ENCODE measurements around the gene SLC2A1. TPM values are rescaled to one million over a fixed set of nuclear protein-coding genes. Genes with fewer than 3 reads are reported as not detected.

SLC2A1 gene
- total and polyA plus RNA-seq, 9 of the 15 experiments (the other 6 are each of a cell fraction or from before 2014, with no cell fraction given): 12.6 to 153 (median 48.0) TPM

GRCh38 chr1:42933060-42933586 is 25.5 kb downstream of the SLC2A1 start:
- BruUV-seq (replicated peaks): no TSS peak
- Histone ChIP-seq H3K9ac (ENCODE audit: insufficient read depth in 1 of 2, low read depth in 2 of 2, low read length in 2 of 2) (peak overlapping the region in 1 of 2 experiments; percentile 80; a peak in 1 of 4 replicates), H3K4me3 (no peak overlapping the region), H3K27ac (ENCODE audit: extremely low read depth, low read depth, low read length) (peak overlapping the region; percentile 23; the same call in 2 of the 3 replicates), H3K79me2 (ENCODE audit: control insufficient read depth, insufficient read depth, low read length) (peaks cover 79% of the 10 kb centered on the region), H3K4me1 (replicated peaks in 1 of 2; ENCODE audit: control insufficient read depth in 2 of 2, insufficient read depth in 2 of 2, low read length in 2 of 2) (peaks cover 71 to 91% of the 10 kb centered on the region in 2 experiments), H3K27me3 (ENCODE audit: control insufficient read depth in 2 of 2, insufficient read depth in 2 of 2, low read length in 2 of 2) (no peaks in the 10 kb centered on the region), H3K9me1 (ENCODE audit: control insufficient read depth, insufficient read depth, low read length) (peaks cover 34% of the 10 kb centered on the region), H3K9me3 (replicated peaks; ENCODE audit: control insufficient read depth, insufficient read depth, low read depth, low read length) (no peaks in the 10 kb centered on the region), H2AFZ (ENCODE audit: low read depth, low read length) (no peak overlapping the region), H3K4me2 (ENCODE audit: insufficient read depth, low read length) (0 out of 2 replicates have a peak overlapping the region, but pooled peaks have one; percentile 6), H4K20me1 (replicated peaks; ENCODE audit: control insufficient read depth, insufficient read depth, low read length) (peaks cover 47% of the 10 kb centered on the region), H3K36me3 (ENCODE audit: control insufficient read depth, insufficient read depth, low read length) (peaks cover 93% of the 10 kb centered on the region)
- TF ChIP-seq KAT7 (CRISPR knock-in tag; IDR thresholded peaks at IDR 0.05; ENCODE audit: borderline replicate concordance) (0 out of 2 replicates have a peak, but pooled peaks have one; percentile 32), DIDO1 (tag; IDR thresholded peaks at IDR 0.05; ENCODE audit: low read depth) (no peak)
- POLR2A ChIA-PET: interaction anchor here (0.6 to 1.5 kb wide), 3 partner anchors 8 to 34 kb away, joined by 3 to 4 read pairs (median 4); no protein-coding TSS in a partner anchor
- ATAC-seq (no peak), FAIRE-seq (no peak), DNase-seq (ENCODE audit: extremely low read depth in 1 of 4, low spot score in 3 of 4) (no peak)
- in situ Hi-C loops (cut with MboI) (no loop called here), intact Hi-C loops (cut with micrococcal nuclease) (loop anchor here (10.0 kb wide), 1 partner anchor 248 kb away; the partner anchor contains the start of gene YBX1)
- CTCF ChIA-PET (ENCODE audit: low intra/inter-chr PET ratio): no interaction called here
- 92% methylated on average over 4 of the region's 5 CpGs for WGBS (ENCODE audit: insufficient coverage, low coverage, missing lambda C conversion rate)

- Histone ChIP-seq H3K27me3 (ENCODE audit: control insufficient read depth in 2 of 2, insufficient read depth in 2 of 2, low read length in 2 of 2) (no peaks in the 10 kb centered on the region), H2AFZ (ENCODE audit: low read depth, low read length) (no peak overlapping the region), H3K79me2 (ENCODE audit: control insufficient read depth, insufficient read depth, low read length) (peaks cover 73% of the 10 kb centered on the region), H3K9me3 (replicated peaks; ENCODE audit: control insufficient read depth, insufficient read depth, low read depth, low read length) (no peaks in the 10 kb centered on the region), H4K20me1 (replicated peaks; ENCODE audit: control insufficient read depth, insufficient read depth, low read length) (peaks cover 43% of the 10 kb centered on the region), H3K4me3 (no peak overlapping the region), H3K9ac (ENCODE audit: insufficient read depth in 1 of 2, low read depth in 2 of 2, low read length in 2 of 2) (peak overlapping the region in 1 of 2 experiments; percentile 80; a peak in 1 of 4 replicates), H3K4me1 (replicated peaks in 1 of 2; ENCODE audit: control insufficient read depth in 2 of 2, insufficient read depth in 2 of 2, low read length in 2 of 2) (peaks cover 65 to 84% of the 10 kb centered on the region in 2 experiments), H3K27ac (ENCODE audit: extremely low read depth, low read depth, low read length) (peak overlapping the region; percentile 53; the same call in 1 of the 3 replicates), H3K4me2 (ENCODE audit: insufficient read depth, low read length) (peak overlapping the region; percentile 20; the same call in 1 of the 2 replicates), H3K36me3 (ENCODE audit: control insufficient read depth, insufficient read depth, low read length) (peaks cover 93% of the 10 kb centered on the region), H3K9me1 (ENCODE audit: control insufficient read depth, insufficient read depth, low read length) (peaks cover 34% of the 10 kb centered on the region)
- ChIA-PET POLR2A (interaction anchor here (0.6 to 1.6 kb wide), 5 partner anchors 9 to 115 kb away, joined by 3 to 4 read pairs (median 3); no protein-coding TSS in a partner anchor), CTCF (ENCODE audit: low intra/inter-chr PET ratio) (interaction anchor here (2.8 kb wide), 1 partner anchor 141 kb away, joined by 32 read pairs; no protein-coding TSS in a partner anchor)
- ATAC-seq: no peak
- no peak for DNase-seq (ENCODE audit: extremely low read depth in 1 of 4, low spot score in 3 of 4)
- no peak for FAIRE-seq
- TF ChIP-seq CREB1 (IDR thresholded peaks at IDR 0.05): no peak
- TF ChIP-seq CREB1 (CRISPR knock-in tag; IDR thresholded peaks at IDR 0.05): 0 out of 2 replicates have a peak, but pooled peaks have one; percentile 27
- no peak for TF ChIP-seq ARID3A (IDR thresholded peaks at IDR 0.05; ENCODE audit: borderline replicate concordance, low read depth, low read length)
- TF ChIP-seq, protein P1, sequence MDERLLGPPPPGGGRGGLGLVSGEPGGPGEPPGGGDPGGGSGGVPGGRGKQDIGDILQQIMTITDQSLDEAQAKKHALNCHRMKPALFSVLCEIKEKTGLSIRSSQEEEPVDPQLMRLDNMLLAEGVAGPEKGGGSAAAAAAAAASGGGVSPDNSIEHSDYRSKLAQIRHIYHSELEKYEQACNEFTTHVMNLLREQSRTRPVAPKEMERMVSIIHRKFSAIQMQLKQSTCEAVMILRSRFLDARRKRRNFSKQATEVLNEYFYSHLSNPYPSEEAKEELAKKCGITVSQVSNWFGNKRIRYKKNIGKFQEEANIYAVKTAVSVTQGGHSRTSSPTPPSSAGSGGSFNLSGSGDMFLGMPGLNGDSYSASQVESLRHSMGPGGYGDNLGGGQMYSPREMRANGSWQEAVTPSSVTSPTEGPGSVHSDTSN (CRISPR knock-in tag; IDR thresholded peaks at IDR 0.05; ENCODE audit: low read depth): 0 out of 2 replicates have a peak, but pooled peaks have one; percentile 5
- TF ChIP-seq, protein P1 (tag; conservative IDR thresholded peaks at IDR 0.05; ENCODE audit: low read depth): no peak
- TF ChIP-seq ZNF263 (CRISPR knock-in tag; IDR thresholded peaks at IDR 0.05; ENCODE audit: borderline replicate concordance): 0 out of 2 replicates have a peak, but pooled peaks have one; percentile 19
- 69% methylated on average over 5 of the region's 5 CpGs for WGBS (ENCODE audit: insufficient coverage, low coverage, missing lambda C conversion rate)
- in situ Hi-C loops (cut with MboI) (no loop called here), intact Hi-C loops (cut with micrococcal nuclease) (loop anchor here (10.0 kb wide), 1 partner anchor 248 kb away; the partner anchor contains the start of gene YBX1)
- BruUV-seq (replicated peaks): no TSS peak
Observed at GRCh38 chr1:42932442-42932941, 26.2 kb downstream of the SLC2A1 start.
